Measurements from ENCODE around the gene ZNF618. TPM values are rescaled to one million over a fixed set of nuclear protein-coding genes. Genes with fewer than 3 reads are reported as not detected.

ZNF618 gene
- polyA plus RNA-seq, 1 experiment, result 8.7 TPM

GRCh38 chr9:114084282-114085073 lies 208.4 kb downstream of the ZNF618 start:
- no peaks in the 10 kb centered on the region for H3K9me3 ChIP-seq (ENCODE audit: control insufficient read depth, insufficient read depth, low read length)
- CTCF ChIA-PET, result interaction anchor here (0.8 to 6.9 kb wide), 5 partner anchors 10 to 347 kb away, joined by 6 to 162 read pairs (median 28); no protein-coding TSS in a partner anchor
- POLR2A ChIA-PET, result no interaction called here
- H3K4me3 ChIP-seq (ENCODE audit: low read depth, low read length), result no peak overlapping the region
- no peak for TF ChIP-seq CTCF (IDR thresholded peaks at IDR 0.05; ENCODE audit: low read depth, low read length)
- no peak for DNase-seq (ENCODE audit: low read depth, low spot score)
- H3K27ac ChIP-seq (ENCODE audit: low read depth, low read length), result no peak overlapping the region
- H3K27me3 ChIP-seq (ENCODE audit: control insufficient read depth, insufficient read depth, low read length), result peaks cover 13% of the 10 kb centered on the region

- Histone ChIP-seq H3K27ac (ENCODE audit: low read depth, low read length) (no peak overlapping the region), H3K27me3 (ENCODE audit: control insufficient read depth, insufficient read depth, low read length) (peaks cover 16% of the 10 kb centered on the region), H3K4me3 (ENCODE audit: low read depth, low read length) (no peak overlapping the region), H3K9me3 (ENCODE audit: control insufficient read depth, insufficient read depth, low read length) (no peaks in the 10 kb centered on the region)
- ChIA-PET POLR2A (no interaction called here), CTCF (interaction anchor here (0.9 to 6.9 kb wide), 2 partner anchors 17 to 22 kb away, joined by 3 to 82 read pairs; no protein-coding TSS in a partner anchor)
- TF ChIP-seq CTCF (IDR thresholded peaks at IDR 0.05; ENCODE audit: low read depth, low read length), result no peak
- DNase-seq (ENCODE audit: low read depth, low spot score), result no peak
Measured at GRCh38 chr9:114085387-114085789, 209.3 kb downstream of the ZNF618 start.

- DNase-seq (ENCODE audit: low read depth, low spot score), result no peak
- ChIA-PET CTCF (interaction anchor here (0.9 to 6.9 kb wide), 2 partner anchors 16 to 21 kb away, joined by 3 to 82 read pairs; no protein-coding TSS in a partner anchor), POLR2A (no interaction called here)
- no peak for TF ChIP-seq CTCF (IDR thresholded peaks at IDR 0.05; ENCODE audit: low read depth, low read length)
- Histone ChIP-seq H3K9me3 (ENCODE audit: control insufficient read depth, insufficient read depth, low read length) (no peaks in the 10 kb centered on the region), H3K27ac (ENCODE audit: low read depth, low read length) (no peak overlapping the region), H3K4me3 (ENCODE audit: low read depth, low read length) (no peak overlapping the region), H3K27me3 (ENCODE audit: control insufficient read depth, insufficient read depth, low read length) (peaks cover 22% of the 10 kb centered on the region)
Measured at GRCh38 chr9:114086009-114086408, 209.9 kb downstream of the ZNF618 start.

- ChIA-PET POLR2A (no interaction called here), CTCF (interaction anchor here (6.9 kb wide), 1 partner anchor 21 kb away, joined by 82 read pairs; no protein-coding TSS in a partner anchor)
- Histone ChIP-seq H3K9me3 (ENCODE audit: control insufficient read depth, insufficient read depth, low read length) (no peaks in the 10 kb centered on the region), H3K4me3 (ENCODE audit: low read depth, low read length) (no peak overlapping the region), H3K27me3 (ENCODE audit: control insufficient read depth, insufficient read depth, low read length) (peaks cover 22% of the 10 kb centered on the region), H3K27ac (ENCODE audit: low read depth, low read length) (no peak overlapping the region)
- DNase-seq (ENCODE audit: low read depth, low spot score), result no peak
- TF ChIP-seq CTCF (IDR thresholded peaks at IDR 0.05; ENCODE audit: low read depth, low read length), result no peak
Measured at GRCh38 chr9:114086607-114087006, 210.5 kb downstream of the ZNF618 start.

GRCh38 chr9:114087721-114088120 lies 211.6 kb downstream of the ZNF618 start:
- peaks cover 22% of the 10 kb centered on the region for H3K27me3 ChIP-seq (ENCODE audit: control insufficient read depth, insufficient read depth, low read length)
- POLR2A ChIA-PET, result no interaction called here
- no peak for DNase-seq (ENCODE audit: low read depth, low spot score)
- no peak overlapping the region for H3K4me3 ChIP-seq (ENCODE audit: low read depth, low read length)
- CTCF ChIA-PET, result interaction anchor here (0.6 to 1.8 kb wide), 2 partner anchors 12 to 203 kb away, joined by 3 to 5 read pairs; no protein-coding TSS in a partner anchor
- H3K9me3 ChIP-seq (ENCODE audit: control insufficient read depth, insufficient read depth, low read length), result no peaks in the 10 kb centered on the region
- no peak overlapping the region for H3K27ac ChIP-seq (ENCODE audit: low read depth, low read length)
- TF ChIP-seq CTCF (IDR thresholded peaks at IDR 0.05; ENCODE audit: low read depth, low read length), result no peak
